Adrenal gland (tissue), 5 donors: ENCODE data around the gene CCDC183.

ENCODE experiments used
- CTCF ChIP-seq, 6 experiments: fragments of 450-650 bp in 4 of 6; fragments of 200-600 bp in 2 of 6; sonication (generic) in 1 of 6; IDR thresholded peaks; 1 replicate in 5 of 6; 2 replicates in 1 of 6; pipeline versions ENCODE4 v1.5.1 to v1.8.0; 2016 to 2021; ENCODE audit warnings: antibody characterized with exemption in 6 of 6, mild to moderate bottlenecking in 2 of 6, moderate library complexity in 1 of 6
- POLR2A ChIP-seq, 2 donors: fragments of 450-650 bp; IDR thresholded peaks; one replicate each; pipeline ENCODE4 v1.6.1; 2017; ENCODE audit warnings: antibody characterized with exemption in 2 of 2, mild to moderate bottlenecking in 2 of 2, moderate library complexity in 1 of 2
- donor health status: DM: no; HTN: no; CAD: no.

- TF ChIP-seq CTCF (IDR thresholded peaks at IDR 0.05) (no peak), POLR2A (IDR thresholded peaks at IDR 0.05) (no peak)
Observed at GRCh38 chr9:136820971-136821825, 25.1 kb downstream of the CCDC183 start.
